Measurements from ENCODE around the gene MDGA2.

The MDGA2 gene

GRCh38 chr14:47674543-47675465, 601 bp downstream of the MDGA2 start:
- no peak overlapping the region for H3K27ac ChIP-seq (ENCODE audit: low read length)
- H3K4me2 ChIP-seq (ENCODE audit: insufficient read depth, low read length), result no peak overlapping the region
- H4K20me1 ChIP-seq (ENCODE audit: insufficient read depth, low read length), result no peaks in the 10 kb centered on the region
- no peak overlapping the region for H3K4me3 ChIP-seq (ENCODE audit: low read depth in 1 of 2, low read length in 2 of 2)
- H3K9me3 ChIP-seq (ENCODE audit: insufficient read depth, low read length, severe bottlenecking), result no peaks in the 10 kb centered on the region
- DNase-seq (no peak), ATAC-seq (ENCODE audit: insufficient read depth, low read depth) (no peak)
- no peaks in the 10 kb centered on the region for H3K27me3 ChIP-seq (ENCODE audit: insufficient read depth, low read length, poor library complexity)
- TF ChIP-seq CTCF (IDR thresholded peaks at IDR 0.05; ENCODE audit: borderline replicate concordance, extremely low read depth, low read length, poor library complexity, severe bottlenecking) (no peak), EZH2 (IDR thresholded peaks at IDR 0.05; ENCODE audit: borderline replicate concordance, low read depth, low read length, severe bottlenecking) (no peak)
- H3K36me3 ChIP-seq (ENCODE audit: insufficient read depth, low read length), result no peaks in the 10 kb centered on the region
- H2AFZ ChIP-seq (ENCODE audit: low read depth, low read length), result no peak overlapping the region
- H3K9ac ChIP-seq (ENCODE audit: low read depth, low read length), result no peak overlapping the region
- H3K79me2 ChIP-seq (ENCODE audit: insufficient read depth, low read length), result no peaks in the 10 kb centered on the region
- no peaks in the 10 kb centered on the region for H3K4me1 ChIP-seq (ENCODE audit: insufficient read depth, low read length)

GRCh38 chr14:47674148-47674542, 1.3 kb downstream of the MDGA2 start:
- H3K9ac ChIP-seq (ENCODE audit: low read depth, low read length), result no peak overlapping the region
- ATAC-seq (ENCODE audit: insufficient read depth, low read depth), result no peak
- no peak overlapping the region for H2AFZ ChIP-seq (ENCODE audit: low read depth, low read length)
- no peaks in the 10 kb centered on the region for H4K20me1 ChIP-seq (ENCODE audit: insufficient read depth, low read length)
- DNase-seq, result no peak
- H3K36me3 ChIP-seq (ENCODE audit: insufficient read depth, low read length), result no peaks in the 10 kb centered on the region
- no peak overlapping the region for H3K27ac ChIP-seq (ENCODE audit: low read length)
- no peak overlapping the region for H3K4me3 ChIP-seq (ENCODE audit: low read depth in 1 of 2, low read length in 2 of 2)
- no peaks in the 10 kb centered on the region for H3K79me2 ChIP-seq (ENCODE audit: insufficient read depth, low read length)
- no peaks in the 10 kb centered on the region for H3K9me3 ChIP-seq (ENCODE audit: insufficient read depth, low read length, severe bottlenecking)
- H3K4me1 ChIP-seq (ENCODE audit: insufficient read depth, low read length), result no peaks in the 10 kb centered on the region
- H3K27me3 ChIP-seq (ENCODE audit: insufficient read depth, low read length, poor library complexity), result no peaks in the 10 kb centered on the region
- no peak overlapping the region for H3K4me2 ChIP-seq (ENCODE audit: insufficient read depth, low read length)
- no peak for TF ChIP-seq EZH2 (IDR thresholded peaks at IDR 0.05; ENCODE audit: borderline replicate concordance, low read depth, low read length, severe bottlenecking)
- no peak for TF ChIP-seq CTCF (IDR thresholded peaks at IDR 0.05; ENCODE audit: borderline replicate concordance, extremely low read depth, low read length, poor library complexity, severe bottlenecking)

- Histone ChIP-seq H3K27ac (ENCODE audit: low read length) (no peak overlapping the region), H4K20me1 (ENCODE audit: insufficient read depth, low read length) (no peaks in the 10 kb centered on the region), H3K4me3 (ENCODE audit: low read depth in 1 of 2, low read length in 2 of 2) (no peak overlapping the region), H3K79me2 (ENCODE audit: insufficient read depth, low read length) (no peaks in the 10 kb centered on the region), H2AFZ (ENCODE audit: low read depth, low read length) (no peak overlapping the region), H3K4me2 (ENCODE audit: insufficient read depth, low read length) (no peak overlapping the region), H3K9ac (ENCODE audit: low read depth, low read length) (no peak overlapping the region), H3K36me3 (ENCODE audit: insufficient read depth, low read length) (no peaks in the 10 kb centered on the region), H3K9me3 (ENCODE audit: insufficient read depth, low read length, severe bottlenecking) (no peaks in the 10 kb centered on the region), H3K4me1 (ENCODE audit: insufficient read depth, low read length) (no peaks in the 10 kb centered on the region), H3K27me3 (ENCODE audit: insufficient read depth, low read length, poor library complexity) (no peaks in the 10 kb centered on the region)
- no peak for ATAC-seq (ENCODE audit: insufficient read depth, low read depth)
- DNase-seq, result no peak
- TF ChIP-seq EZH2 (IDR thresholded peaks at IDR 0.05; ENCODE audit: borderline replicate concordance, low read depth, low read length, severe bottlenecking) (no peak), CTCF (IDR thresholded peaks at IDR 0.05; ENCODE audit: borderline replicate concordance, extremely low read depth, low read length, poor library complexity, severe bottlenecking) (no peak)
Observed at GRCh38 chr14:47665337-47666134, 9.9 kb downstream of the MDGA2 start.
